Gastroesophageal sphincter (tissue), 3 donors: ENCODE measurements around the gene ELAVL4.

Experiments used
- CTCF ChIP-seq, 4 experiments: fragments of 200-600 bp in 2 of 4; fragments of 450-650 bp in 2 of 4; sonication (generic) in 1 of 4; IDR thresholded peaks; one replicate each; pipeline ENCODE4 v1.5.1; 2017 to 2019; ENCODE audit warnings: antibody characterized with exemption in 4 of 4, mild to moderate bottlenecking in 2 of 4, moderate library complexity in 2 of 4
- EP300 ChIP-seq: sonication (generic); formaldehyde crosslinking; IDR thresholded peaks from one replicate; pipeline ENCODE4 v1.6.1; 2017; ENCODE audit warnings: antibody characterized with exemption, mild to moderate bottlenecking
- POLR2A ChIP-seq, 2 donors: fragments of 450-650 bp; IDR thresholded peaks; one replicate each; pipeline ENCODE4 v1.6.1; 2017; ENCODE audit warnings: antibody characterized with exemption in 2 of 2, mild to moderate bottlenecking in 2 of 2, moderate library complexity in 1 of 2
- POLR2AphosphoS5 ChIP-seq: sonication (generic); formaldehyde crosslinking; IDR thresholded peaks from one replicate; pipeline ENCODE4 v1.6.1; 2017; ENCODE audit warnings: antibody characterized with exemption

GRCh38 chr1:50139339-50140181 lies 30.8 kb downstream of the ELAVL4 start:
- TF ChIP-seq CTCF (IDR thresholded peaks at IDR 0.05) (no peak), POLR2AphosphoS5 (no peak), POLR2A (IDR thresholded peaks at IDR 0.05) (no peak), EP300 (no peak)
